IPS DF 4.7 (cell line): ENCODE measurements around the gene PTCD2.
"Not testable (repeated sequence)": the region's sequence is repeated elsewhere in the genome, so short reads cannot be mapped to it uniquely, and the experiment has no call there.

ENCODE experiments used
- DNase-seq: peaks from one replicate; pipeline ENCODE4 v3.0.0-alpha.2; 2013; ENCODE audit warnings: low spot score; ENCODE audit errors: extremely low read depth

Gene PTCD2

DNA sequence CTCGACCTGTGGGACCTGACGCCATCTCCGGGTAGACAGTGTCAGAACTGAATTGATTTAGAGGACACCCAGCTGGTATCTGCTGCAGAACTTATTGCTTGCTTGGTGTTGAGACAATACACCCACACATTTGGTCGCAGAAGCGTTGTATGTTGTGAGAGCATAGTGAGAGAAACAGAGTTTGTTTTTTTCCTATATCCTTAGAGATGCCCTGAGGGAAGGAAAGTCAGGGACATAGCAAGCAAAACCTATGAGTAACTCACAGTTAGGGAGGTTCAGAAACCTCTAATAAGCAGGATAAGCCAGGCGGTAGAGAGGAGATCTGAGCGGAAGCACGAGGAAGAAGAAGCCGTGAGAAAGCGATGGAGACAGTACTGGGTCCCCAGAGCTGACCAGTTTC, 59.8 kb downstream of the PTCD2 start:
- no peak for DNase-seq

DNA sequence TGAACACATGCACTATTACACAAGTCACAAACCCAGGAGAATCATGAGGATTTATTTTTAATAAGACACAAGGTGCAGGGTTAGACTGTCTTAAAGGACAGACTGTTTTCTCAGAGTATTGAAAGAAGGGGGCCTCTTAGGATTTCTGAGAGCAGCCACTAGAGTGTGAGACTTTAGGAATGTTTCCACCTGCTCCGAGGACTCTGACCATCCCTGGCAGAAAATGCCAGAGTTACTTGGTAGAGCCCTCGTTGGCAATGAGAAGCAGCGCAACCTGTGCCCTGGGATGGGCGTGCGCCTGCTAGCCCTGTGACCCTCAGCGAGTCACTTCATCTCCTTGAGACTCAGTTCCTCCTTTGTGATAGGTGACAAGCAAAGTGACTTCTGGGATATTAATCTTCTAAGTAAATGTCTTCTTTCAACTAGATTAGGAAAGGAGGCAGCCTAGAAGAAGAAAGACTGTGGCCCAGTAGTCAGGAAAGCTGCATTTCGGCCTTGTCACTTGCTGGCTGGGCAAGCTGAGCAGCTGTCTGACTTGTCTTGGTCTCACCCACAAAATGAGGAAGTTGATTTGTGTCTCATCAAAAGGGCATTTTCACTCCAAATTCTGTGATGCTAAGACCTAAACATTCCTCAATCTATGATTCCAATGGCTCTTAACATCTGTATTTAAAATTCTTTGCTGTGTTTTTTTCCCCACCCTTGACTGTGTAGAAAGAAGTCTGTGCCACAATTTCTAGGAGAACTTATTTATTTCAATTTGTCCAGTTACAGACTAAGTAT, 60.5 kb downstream of the PTCD2 start:
- no peak for DNase-seq

GRCh38 chr5:72383280-72383679, 63.1 kb downstream of the PTCD2 start:
- DNase-seq, result no peak

GRCh38 chr5:72383726-72384125, 63.6 kb downstream of the PTCD2 start:
- no peak for DNase-seq

DNA sequence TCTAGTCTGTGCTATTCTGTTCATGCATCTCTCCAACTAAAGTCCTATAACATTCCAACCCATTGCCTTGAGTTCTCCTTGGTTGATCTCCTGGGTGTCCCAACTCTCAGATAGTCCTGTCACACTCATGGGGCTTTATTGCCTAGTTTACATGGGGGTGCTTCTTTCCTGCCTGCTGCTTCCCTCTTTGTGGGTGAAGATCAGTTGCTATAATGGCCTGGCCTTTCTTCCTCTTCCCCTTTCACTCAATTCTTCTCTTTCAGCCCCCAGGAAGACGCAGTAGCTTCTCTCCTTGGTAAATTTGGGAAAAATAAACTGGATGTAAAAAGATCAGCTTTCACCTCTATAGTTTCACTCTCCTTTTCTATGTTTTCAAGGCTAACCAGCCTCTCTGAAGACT, 66.5 kb downstream of the PTCD2 start:
- no peak for DNase-seq

DNA sequence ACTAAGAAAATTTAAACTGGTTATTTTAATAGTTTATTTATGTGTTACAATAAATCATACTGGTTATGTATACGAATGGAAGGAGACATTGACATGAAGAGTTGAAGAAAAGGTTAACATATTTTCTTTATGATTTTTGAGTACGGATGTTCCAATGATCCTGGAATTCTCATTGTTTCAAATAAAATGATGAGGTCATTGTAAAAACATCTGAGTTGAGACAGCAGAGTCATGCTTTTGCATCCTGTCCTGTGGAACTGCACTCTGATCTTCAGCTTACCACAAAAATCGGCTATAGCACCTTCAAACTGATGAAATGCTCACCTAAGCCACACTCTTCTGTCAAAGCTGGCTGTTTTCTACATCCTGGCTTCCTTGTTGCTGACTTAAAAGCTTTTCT, 67.8 kb downstream of the PTCD2 start:
- no peak for DNase-seq

DNA sequence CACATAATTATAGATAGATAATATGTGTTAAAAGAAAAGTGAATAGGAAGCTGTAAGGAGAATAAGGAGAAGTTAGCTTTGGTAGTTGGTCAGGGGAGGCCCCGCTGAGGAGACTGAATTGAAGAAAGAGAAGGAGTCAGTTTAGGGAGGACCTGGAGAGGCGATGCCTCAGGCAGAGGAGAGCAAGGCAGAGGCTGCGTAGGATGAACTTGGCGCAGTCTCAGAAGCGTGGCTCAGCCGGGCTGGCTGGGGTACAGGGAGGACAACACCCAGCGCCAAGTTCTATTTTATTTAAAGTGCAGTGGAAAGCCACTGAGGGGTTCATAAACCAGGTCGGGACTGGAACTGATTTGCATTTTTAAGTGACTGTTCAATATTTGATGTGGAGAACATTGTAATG, 68.5 kb downstream of the PTCD2 start:
- DNase-seq, result no peak

DNA sequence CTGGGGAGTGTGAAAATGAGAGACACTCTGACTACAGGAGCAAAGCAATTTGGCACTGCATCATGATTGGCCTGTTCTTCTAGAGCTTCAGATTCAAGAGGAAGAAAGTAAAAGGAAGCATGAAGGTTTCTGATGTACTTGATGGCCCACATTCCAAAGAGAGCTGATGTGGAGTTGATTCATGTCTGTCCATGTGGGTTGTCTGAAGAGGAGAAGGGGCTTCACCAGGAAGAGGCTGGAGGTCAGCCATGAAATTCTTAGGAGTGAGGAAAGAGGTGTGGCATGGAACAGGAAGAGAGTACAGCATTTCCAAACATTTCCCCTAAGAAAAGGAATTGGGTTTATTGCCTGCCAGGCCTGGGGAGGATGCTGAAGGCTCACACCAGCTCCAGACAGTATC, 70.7 kb downstream of the PTCD2 start:
- no peak for DNase-seq

- DNase-seq, result no peak
Observed at GRCh38 chr5:72392326-72392733, 72.2 kb downstream of the PTCD2 start.

DNA sequence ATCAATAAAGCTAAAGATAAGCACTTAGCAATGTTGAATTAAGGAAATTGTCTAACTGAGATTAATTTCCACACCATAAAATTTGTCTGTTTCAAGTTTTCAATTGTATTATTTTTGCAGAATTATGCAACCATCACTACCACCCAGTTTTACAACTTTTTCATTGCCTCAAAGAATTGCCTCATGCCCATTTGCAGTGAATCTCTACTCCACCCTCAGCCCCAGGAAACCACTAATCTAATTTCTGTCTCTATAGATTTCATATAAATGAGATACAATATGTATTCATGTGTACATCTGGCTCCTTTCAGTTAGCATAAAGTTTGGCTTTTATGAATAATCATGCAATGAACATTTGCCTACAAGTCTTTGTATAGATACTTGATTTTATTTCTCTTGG, 72.9 kb downstream of the PTCD2 start:
- DNase-seq, result no peak

GRCh38 chr5:72394688-72395087, 74.5 kb downstream of the PTCD2 start:
- no peak for DNase-seq

- DNase-seq, result no peak
Observed at GRCh38 chr5:72397836-72398235, 77.7 kb downstream of the PTCD2 start.

DNA sequence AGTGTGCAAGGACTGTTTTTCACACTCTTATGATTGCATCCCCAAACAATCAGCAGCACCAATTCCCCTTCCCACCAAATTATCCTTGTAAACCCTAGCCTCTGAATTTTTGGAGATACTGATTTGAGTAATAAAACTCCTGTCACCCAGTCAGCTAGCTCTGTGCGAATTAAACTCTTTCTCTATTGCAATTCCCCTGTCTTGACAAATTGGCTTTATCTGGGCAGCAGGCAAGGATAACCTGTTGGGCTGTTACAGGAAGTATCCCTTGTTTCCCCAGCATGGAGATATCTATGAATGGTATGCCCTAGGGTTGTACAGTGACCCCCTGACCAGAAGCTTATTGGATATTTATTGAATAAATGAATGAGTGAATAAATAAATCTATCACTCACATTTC, 80.8 kb downstream of the PTCD2 start:
- DNase-seq, result no peak

DNA sequence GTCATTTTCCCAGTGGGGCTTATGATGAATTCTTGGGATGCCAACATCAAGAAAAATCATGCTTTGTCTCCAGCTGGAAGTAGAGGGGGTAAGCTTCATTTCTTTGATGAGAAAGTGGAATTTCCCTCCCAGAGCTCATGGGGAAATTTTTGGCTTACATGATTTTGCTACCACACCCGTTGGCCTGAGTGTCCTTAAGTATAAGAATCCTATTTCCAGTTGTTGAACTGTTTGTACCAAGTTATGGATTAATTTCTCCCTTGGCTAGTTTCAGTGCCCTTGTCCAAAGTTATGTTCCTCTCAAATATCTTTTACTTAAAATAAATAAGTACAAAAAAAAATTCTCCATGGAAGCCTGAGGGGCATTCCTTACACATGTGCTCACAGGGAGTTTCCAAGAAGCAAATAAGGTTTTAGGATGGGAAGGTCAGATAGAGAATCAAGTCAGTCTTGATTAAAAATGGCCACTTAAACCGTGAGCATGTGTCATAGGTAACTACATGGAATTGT, 82.3 kb downstream of the PTCD2 start:
- no peak for DNase-seq

DNA sequence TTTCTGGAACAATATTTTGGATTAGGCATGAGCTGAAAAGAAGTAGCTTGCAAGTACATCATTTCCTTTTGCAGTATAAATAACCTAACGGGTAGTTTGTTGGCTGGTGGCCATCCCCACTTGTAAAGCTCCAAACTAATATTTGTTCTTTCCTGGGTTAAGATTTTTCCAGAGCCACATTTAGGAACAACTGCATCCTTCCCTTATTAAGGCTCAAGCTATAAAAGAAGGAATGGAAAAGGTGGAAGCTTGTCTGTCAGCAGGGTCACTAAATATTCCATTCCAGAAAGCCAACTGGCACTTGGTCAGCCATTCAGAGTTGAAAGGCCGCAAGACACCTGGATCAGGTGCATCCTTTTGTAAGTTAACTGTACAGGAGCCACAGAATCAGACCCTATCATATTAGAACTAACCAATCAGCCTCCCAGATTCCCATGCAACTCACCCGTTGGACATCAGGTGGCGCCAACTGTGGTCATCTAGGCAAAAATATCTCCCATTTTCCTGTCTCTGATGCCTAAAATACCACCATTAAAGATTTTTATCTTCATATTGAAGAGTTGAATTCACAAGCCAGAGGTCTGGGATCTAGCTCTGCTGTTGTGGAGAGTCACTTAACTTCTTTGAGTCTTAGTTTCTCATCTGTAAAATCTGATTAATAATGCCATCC, 82.9 kb downstream of the PTCD2 start:
- no peak for DNase-seq

GRCh38 chr5:72404771-72405170, 84.6 kb downstream of the PTCD2 start:
- not testable (repeated sequence) for DNase-seq

- DNase-seq, result no peak
Observed at GRCh38 chr5:72407078-72407477, 86.9 kb downstream of the PTCD2 start.

DNA sequence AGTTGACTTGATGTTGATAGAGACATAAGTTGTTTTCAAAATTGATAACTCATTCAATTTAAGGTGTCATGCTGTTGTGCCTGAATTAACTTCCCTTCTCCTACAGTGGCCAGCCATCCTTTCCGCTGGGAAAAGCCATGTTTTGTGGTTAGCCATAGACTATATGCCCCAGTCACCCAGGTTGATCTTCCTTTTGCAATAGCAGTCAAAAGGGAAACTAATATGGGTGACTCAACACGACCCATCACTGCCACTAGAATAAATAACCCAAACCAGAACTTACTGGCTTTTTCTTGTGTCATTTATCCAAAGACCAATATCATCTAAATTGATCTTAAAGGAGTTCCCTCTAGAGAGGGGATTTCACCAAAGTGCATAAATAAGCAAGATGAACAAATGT, 87.4 kb downstream of the PTCD2 start:
- DNase-seq, result no peak

DNA sequence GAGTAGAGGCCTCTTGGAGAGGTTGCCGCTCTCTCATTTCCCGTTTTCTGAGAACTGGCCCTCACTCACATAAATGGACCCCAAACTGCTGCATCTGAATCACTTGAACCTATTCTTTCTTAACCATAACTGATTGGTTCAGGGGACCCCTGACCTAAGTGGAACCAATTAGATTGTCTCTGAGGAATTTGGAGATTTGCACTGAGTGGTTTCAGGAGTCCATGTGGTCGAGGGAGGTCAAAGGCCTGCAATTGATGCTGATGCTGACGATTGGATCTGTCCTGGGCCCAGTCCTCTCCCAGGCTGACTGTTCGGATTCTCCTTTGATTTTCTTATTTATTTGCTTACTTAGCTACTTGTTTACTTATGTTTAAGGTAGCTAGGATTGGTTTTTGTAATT, 88.0 kb downstream of the PTCD2 start:
- DNase-seq, result no peak

GRCh38 chr5:72408603-72409002, 88.4 kb downstream of the PTCD2 start:
- DNase-seq, result no peak

- DNase-seq, result no peak
Observed at GRCh38 chr5:72410688-72411295, 90.6 kb downstream of the PTCD2 start.

- DNase-seq, result no peak
Observed at GRCh38 chr5:72412283-72413055, 92.3 kb downstream of the PTCD2 start.
